Measurements from ENCODE around the gene CAT.

DNA sequence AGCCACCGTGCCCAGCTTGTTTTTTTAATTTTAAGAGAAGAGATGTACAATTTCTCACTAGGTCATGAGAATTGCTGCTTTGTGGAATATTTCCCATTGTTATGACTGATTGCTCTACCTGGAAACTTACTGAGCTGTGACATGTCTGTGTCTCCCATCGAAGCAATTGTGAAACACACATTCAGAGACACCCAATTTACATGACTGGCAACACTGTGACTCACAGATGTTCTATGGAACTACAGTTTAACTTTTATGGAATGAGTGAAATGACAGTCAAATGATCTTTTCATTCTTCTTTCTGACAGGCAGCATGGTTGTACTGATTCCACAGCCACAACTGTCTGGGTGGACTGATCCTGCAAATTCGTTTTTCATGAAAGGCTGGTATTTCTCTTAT is 42.6 kb downstream of the CAT start:
- no peak for TF ChIP-seq POLR2A (IDR thresholded peaks at IDR 0.05)
- TF ChIP-seq, protein P1, sequence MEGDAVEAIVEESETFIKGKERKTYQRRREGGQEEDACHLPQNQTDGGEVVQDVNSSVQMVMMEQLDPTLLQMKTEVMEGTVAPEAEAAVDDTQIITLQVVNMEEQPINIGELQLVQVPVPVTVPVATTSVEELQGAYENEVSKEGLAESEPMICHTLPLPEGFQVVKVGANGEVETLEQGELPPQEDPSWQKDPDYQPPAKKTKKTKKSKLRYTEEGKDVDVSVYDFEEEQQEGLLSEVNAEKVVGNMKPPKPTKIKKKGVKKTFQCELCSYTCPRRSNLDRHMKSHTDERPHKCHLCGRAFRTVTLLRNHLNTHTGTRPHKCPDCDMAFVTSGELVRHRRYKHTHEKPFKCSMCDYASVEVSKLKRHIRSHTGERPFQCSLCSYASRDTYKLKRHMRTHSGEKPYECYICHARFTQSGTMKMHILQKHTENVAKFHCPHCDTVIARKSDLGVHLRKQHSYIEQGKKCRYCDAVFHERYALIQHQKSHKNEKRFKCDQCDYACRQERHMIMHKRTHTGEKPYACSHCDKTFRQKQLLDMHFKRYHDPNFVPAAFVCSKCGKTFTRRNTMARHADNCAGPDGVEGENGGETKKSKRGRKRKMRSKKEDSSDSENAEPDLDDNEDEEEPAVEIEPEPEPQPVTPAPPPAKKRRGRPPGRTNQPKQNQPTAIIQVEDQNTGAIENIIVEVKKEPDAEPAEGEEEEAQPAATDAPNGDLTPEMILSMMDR (IDR thresholded peaks at IDR 0.05 in 4 of 5, conservative IDR thresholded peaks at IDR 0.05 in 1 of 5): no peak

All from gastrocnemius medialis (tissue), 4 donors.